NT2/D1 (cell line): ENCODE data around the gene PIKFYVE.
"Not testable (repeated sequence)": the region's sequence is repeated elsewhere in the genome, so short reads cannot be mapped to it uniquely, and the experiment has no call there.

Experiments used
- DNase-seq: peaks from one replicate; pipeline ENCODE4 v3.0.0-alpha.2; 2011; ENCODE audit warnings: low read depth, low spot score
- H3K27me3 ChIP-seq: 2 replicates; pipeline ENCODE4 v1.6.0; 2011; ENCODE audit warnings: mild to moderate bottlenecking; ENCODE audit not compliant: insufficient read length, insufficient read depth
- H3K36me3 ChIP-seq: 2 replicates; pipeline ENCODE4 v1.6.1; 2011; ENCODE audit warnings: mild to moderate bottlenecking, low read length, mixed read lengths; ENCODE audit not compliant: insufficient read depth, insufficient read length
- H3K4me1 ChIP-seq: 2 replicates; pipeline ENCODE4 v1.5.1; 2011; ENCODE audit not compliant: insufficient read depth, insufficient read length
- H3K4me3 ChIP-seq: 2 replicates; pipeline ENCODE4 v1.5.1; 2011; ENCODE audit warnings: low read depth; ENCODE audit not compliant: insufficient read length
- H3K9ac ChIP-seq: 2 replicates; pipeline ENCODE4 v1.6.0; 2011; ENCODE audit warnings: low read depth; ENCODE audit not compliant: insufficient read length
- H3K9me3 ChIP-seq: 2 replicates; pipeline ENCODE4 v1.5.1; 2011; ENCODE audit warnings: mild to moderate bottlenecking, low read length; ENCODE audit not compliant: insufficient read depth
- SUZ12 ChIP-seq: IDR thresholded peaks from 2 replicates; pipeline ENCODE4 v1.6.1; 2011; ENCODE audit not compliant: insufficient read length, insufficient read depth; ENCODE audit errors: extremely low read depth
- YY1 ChIP-seq: IDR thresholded peaks from 2 replicates; pipeline ENCODE4 v1.6.1; 2011; ENCODE audit not compliant: insufficient read length, insufficient read depth
- ZNF274 ChIP-seq: IDR thresholded peaks from 2 replicates; pipeline ENCODE4 v1.6.1; 2011; ENCODE audit warnings: mild to moderate bottlenecking, low read depth, low read length

PIKFYVE gene

GRCh38 chr2:208329485-208329884, 63.4 kb downstream of the PIKFYVE start:
- no peaks in the 10 kb centered on the region for H3K27me3 ChIP-seq
- no peak for TF ChIP-seq SUZ12
- TF ChIP-seq ZNF274 = no peak
- no peak for TF ChIP-seq YY1
- H3K36me3 ChIP-seq = peaks cover 82% of the 10 kb centered on the region
- no peak overlapping the region for H3K9ac ChIP-seq
- no peak overlapping the region for H3K4me3 ChIP-seq
- H3K4me1 ChIP-seq = no peaks in the 10 kb centered on the region
- DNase-seq = no peak
- no peaks in the 10 kb centered on the region for H3K9me3 ChIP-seq

GRCh38 chr2:208334230-208334629, 68.2 kb downstream of the PIKFYVE start:
- no peak overlapping the region for H3K4me3 ChIP-seq
- H3K36me3 ChIP-seq = peaks cover 79% of the 10 kb centered on the region
- H3K9me3 ChIP-seq = no peaks in the 10 kb centered on the region
- TF ChIP-seq SUZ12 = no peak
- TF ChIP-seq ZNF274 = no peak
- no peak for TF ChIP-seq YY1
- H3K27me3 ChIP-seq = no peaks in the 10 kb centered on the region
- H3K4me1 ChIP-seq = no peaks in the 10 kb centered on the region
- no peak overlapping the region for H3K9ac ChIP-seq
- no peak for DNase-seq

- peaks cover 74% of the 10 kb centered on the region for H3K36me3 ChIP-seq
- no peak for DNase-seq
- no peaks in the 10 kb centered on the region for H3K4me1 ChIP-seq
- no peak for TF ChIP-seq YY1
- TF ChIP-seq ZNF274 = no peak
- no peak for TF ChIP-seq SUZ12
- H3K4me3 ChIP-seq = no peak overlapping the region
- H3K9me3 ChIP-seq = no peaks in the 10 kb centered on the region
- H3K9ac ChIP-seq = no peak overlapping the region
- no peaks in the 10 kb centered on the region for H3K27me3 ChIP-seq
These were observed 80.7 kb downstream of the PIKFYVE start for GRCh38 chr2:208346756-208347155.

GRCh38 chr2:208350610-208351009, 84.6 kb downstream of the PIKFYVE start:
- H3K9ac ChIP-seq = no peak overlapping the region
- H3K9me3 ChIP-seq = no peaks in the 10 kb centered on the region
- no peak for DNase-seq
- no peak overlapping the region for H3K4me3 ChIP-seq
- TF ChIP-seq SUZ12 = no peak
- TF ChIP-seq ZNF274 = no peak
- no peak for TF ChIP-seq YY1
- peaks cover 88% of the 10 kb centered on the region for H3K36me3 ChIP-seq
- no peaks in the 10 kb centered on the region for H3K4me1 ChIP-seq
- H3K27me3 ChIP-seq = no peaks in the 10 kb centered on the region

DNA sequence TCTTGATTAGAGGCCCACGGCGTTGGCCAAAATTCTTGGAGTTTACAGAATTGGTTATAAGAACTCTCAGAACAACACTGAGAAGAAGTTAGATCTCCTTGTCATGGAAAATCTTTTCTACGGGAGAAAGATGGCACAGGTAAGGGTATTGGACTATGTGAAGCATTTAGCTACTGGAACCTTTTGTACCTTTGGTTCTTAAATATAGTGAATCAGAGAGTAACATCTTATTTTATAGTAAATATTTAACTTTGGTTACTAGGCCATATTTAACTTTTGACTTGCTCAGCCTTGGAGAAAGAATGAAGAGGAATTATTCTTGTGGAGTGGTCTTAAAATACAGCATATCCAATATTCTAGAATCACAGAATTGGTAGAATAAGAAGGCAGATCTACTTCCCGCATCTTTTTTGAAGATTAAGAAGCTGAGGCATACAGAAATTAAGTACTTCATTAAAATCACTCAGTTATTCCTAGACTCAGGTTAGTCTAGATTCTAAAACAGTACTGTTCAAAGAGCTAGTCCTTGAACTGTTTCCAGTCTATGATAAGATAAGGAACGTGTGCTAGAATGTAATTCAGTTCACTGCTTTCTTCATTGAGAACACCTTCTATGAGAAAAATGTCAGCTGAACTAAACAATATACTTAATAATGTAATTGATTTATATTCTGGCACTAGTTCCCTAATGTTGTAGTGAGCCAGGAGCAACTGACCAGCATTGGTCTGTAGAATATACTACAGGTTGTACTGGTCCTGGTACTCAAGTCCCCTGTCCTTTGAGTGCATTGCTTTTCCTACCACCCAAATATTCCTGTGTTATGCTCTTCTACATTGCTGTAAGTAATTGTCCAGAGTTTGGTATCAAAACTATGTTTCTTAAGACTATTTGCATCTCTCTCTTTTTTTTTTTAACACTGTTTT, 86.9 kb downstream of the PIKFYVE start:
- no peak for DNase-seq

DNA sequence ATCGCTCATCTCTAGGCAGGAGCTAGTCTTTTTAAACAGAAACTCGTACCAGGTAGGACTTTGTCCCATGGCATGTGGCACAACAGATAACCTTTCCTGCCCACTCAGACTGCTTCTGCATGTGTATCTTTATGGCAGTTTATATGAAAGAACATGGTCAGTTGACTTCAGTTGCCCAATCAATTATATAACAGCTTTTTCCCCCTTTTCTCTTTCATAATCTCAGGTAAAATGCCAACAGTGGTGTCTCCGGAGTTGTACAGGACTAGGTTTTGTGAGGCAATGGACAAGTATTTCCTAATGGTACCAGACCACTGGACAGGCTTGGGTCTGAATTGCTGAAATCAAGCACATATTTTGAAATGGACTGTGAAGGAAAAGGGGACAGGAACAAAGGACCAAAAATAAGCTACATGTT, 88.9 kb downstream of the PIKFYVE start:
- H3K9ac ChIP-seq = no peak overlapping the region
- H3K36me3 ChIP-seq = peaks cover 52% of the 10 kb centered on the region
- no peaks in the 10 kb centered on the region for H3K27me3 ChIP-seq
- H3K4me1 ChIP-seq = no peaks in the 10 kb centered on the region
- no peak for DNase-seq
- no peaks in the 10 kb centered on the region for H3K9me3 ChIP-seq
- no peak overlapping the region for H3K4me3 ChIP-seq
- TF ChIP-seq YY1 = no peak
- no peak for TF ChIP-seq SUZ12

More for the DNA sequence above, 86.9 kb downstream of the PIKFYVE start:
- H3K4me3 ChIP-seq = no peak overlapping the region
- H3K9ac ChIP-seq = no peak overlapping the region
- peaks cover 67% of the 10 kb centered on the region for H3K36me3 ChIP-seq
- H3K9me3 ChIP-seq = no peaks in the 10 kb centered on the region
- no peaks in the 10 kb centered on the region for H3K4me1 ChIP-seq
- no peak for TF ChIP-seq YY1
- no peak for TF ChIP-seq ZNF274
- no peak for TF ChIP-seq SUZ12
- H3K27me3 ChIP-seq = no peaks in the 10 kb centered on the region

DNA sequence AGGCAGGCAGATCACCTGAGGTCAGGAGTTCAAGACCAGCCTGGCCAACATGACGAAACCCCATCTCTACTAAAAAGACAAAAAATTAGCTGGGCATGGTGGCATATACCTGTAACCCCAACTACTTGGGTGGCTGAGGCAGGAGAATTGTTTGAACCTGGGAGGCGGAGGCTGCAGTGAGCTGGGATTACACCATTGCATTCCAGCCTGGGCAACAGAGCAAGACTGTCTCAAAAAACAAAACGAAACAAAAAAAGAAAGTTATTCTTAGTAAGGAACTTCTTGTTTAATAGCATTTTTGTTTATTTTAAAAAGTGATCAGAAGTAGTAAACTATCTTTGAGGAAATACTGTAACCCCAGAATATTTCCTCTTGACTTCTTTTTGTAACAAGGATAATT, 90.4 kb downstream of the PIKFYVE start:
- not testable (repeated sequence) for H3K27me3 ChIP-seq, H3K4me3 ChIP-seq, H3K4me1 ChIP-seq, H3K9me3 ChIP-seq, H3K9ac ChIP-seq, DNase-seq
- peaks cover 37% of the 10 kb centered on the region for H3K36me3 ChIP-seq
